GM12873 (cell line): ENCODE measurements around the gene CMIP.

ENCODE experiments used
- TF ChIP-seq, protein P1 (sequence below): IDR thresholded peaks from 2 replicates; pipeline ENCODE4 v1.5.1; 2012; ENCODE audit warnings: low read depth, mild to moderate bottlenecking, moderate library complexity, low read length, control low read depth; ENCODE audit not compliant: insufficient read depth; ENCODE audit errors: missing control alignments

CMIP gene

DNA sequence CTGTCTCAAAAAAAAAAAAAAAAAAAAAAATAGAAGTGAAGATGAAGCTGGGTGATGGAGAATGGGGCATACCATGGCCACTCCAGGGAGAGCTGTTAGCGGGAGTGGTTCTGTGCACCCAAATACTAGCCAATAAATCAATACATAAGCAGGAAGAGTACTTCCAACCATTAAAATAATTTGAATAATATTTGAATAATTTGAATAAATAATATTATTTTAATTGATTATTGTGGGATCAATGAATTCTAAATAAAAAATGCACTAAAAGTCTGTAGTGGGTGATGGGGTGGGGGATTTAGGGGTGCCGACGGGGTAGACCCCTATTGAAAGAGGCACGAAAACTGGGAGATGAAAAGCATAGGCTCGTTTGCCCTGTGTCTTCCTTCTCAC, 41.4 kb upstream of the CMIP start:
- TF ChIP-seq, protein P1, sequence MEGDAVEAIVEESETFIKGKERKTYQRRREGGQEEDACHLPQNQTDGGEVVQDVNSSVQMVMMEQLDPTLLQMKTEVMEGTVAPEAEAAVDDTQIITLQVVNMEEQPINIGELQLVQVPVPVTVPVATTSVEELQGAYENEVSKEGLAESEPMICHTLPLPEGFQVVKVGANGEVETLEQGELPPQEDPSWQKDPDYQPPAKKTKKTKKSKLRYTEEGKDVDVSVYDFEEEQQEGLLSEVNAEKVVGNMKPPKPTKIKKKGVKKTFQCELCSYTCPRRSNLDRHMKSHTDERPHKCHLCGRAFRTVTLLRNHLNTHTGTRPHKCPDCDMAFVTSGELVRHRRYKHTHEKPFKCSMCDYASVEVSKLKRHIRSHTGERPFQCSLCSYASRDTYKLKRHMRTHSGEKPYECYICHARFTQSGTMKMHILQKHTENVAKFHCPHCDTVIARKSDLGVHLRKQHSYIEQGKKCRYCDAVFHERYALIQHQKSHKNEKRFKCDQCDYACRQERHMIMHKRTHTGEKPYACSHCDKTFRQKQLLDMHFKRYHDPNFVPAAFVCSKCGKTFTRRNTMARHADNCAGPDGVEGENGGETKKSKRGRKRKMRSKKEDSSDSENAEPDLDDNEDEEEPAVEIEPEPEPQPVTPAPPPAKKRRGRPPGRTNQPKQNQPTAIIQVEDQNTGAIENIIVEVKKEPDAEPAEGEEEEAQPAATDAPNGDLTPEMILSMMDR = no peak

DNA sequence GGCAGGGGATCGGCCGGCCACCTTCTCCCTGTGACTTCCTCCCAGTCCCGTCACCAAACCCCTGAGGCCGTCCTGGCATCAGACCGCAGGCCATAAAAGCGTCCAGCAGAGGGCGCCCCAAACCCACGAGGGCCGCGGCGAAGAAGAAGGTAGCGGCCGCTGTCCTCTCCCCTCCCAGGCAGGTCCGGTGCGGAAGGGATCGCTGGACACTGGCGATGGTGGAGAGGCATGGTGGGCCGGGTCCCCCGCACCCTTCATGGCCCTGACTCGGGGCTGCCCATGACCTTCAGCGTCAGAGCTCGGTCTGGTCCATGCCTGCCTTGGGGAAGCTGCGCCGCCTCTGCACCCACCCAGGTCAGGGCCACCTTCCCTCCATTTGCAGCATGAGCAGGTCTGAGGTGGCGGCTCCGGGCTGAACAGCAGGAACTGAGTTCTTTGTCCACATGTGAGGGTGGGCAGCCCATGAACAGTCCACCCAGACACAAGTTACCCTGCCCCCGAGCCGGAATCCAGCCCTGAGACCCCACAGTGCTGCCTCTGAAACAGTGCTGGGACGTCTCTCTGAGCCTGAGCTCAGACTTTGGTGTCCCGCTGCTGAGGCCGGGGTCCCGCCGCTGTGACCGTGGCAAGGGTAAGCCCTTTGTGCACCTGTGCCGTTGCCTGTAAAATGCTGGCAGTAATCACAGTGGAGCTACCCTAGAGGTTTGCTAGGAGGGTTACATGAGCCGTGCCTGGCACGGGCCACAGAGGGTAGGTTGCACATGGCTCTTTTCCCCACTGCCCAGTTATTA, 40.8 kb upstream of the CMIP start:
- TF ChIP-seq, protein P1 = peak; percentile 91

DNA sequence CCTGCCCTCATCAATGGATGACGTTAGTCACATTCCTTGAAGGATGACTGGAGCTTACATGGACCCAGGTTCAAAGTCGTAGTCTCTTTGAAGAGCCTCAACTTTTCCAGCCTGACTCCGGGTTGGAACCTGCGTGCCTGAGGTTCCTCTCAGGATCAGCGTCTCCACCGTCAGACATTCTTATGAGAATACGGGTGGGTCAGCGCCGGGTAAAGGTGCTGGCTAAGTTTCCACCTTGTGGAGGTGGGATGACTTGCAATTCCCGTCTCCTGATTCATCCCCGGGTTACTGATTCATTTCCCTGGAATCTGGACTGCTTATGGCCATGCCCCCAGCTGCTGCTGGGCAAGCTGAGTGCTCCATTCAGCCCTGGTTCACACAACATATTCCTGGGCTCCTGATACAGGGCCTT, 38.9 kb upstream of the CMIP start:
- TF ChIP-seq, protein P1 = no peak

DNA sequence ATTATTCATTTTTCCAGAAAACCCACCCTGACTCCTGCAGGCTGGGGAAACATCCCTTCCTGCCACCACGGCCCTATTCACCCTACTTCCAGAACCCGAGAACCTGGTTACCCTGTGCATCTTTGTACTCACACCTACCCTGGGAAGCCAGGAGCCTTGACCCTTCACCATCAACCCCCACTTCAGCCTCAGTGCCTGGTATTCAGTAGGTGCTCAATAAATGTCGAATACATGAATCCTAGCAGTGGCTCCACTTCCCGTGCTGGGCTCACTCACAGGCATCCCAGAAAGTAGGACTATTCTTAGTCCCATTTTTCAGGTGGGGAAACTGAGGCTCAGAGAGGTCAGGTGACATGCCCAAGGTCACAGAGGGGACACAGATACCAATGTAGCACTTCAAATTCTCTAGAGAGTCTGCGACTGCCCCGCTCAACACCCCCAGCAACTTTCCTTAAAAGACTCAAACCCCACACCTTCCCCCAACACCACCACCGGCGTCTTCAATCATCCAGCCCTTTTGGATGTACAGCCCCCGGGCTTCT, 36.1 kb upstream of the CMIP start:
- TF ChIP-seq, protein P1 = no peak

GRCh38 chr16:81409016-81409556, 35.5 kb upstream of the CMIP start:
- TF ChIP-seq, protein P1 = no peak

- TF ChIP-seq, protein P1 = no peak
Measured at GRCh38 chr16:81410643-81411293, 33.8 kb upstream of the CMIP start.
